Esophagus muscularis mucosa (tissue), 4 donors: ENCODE measurements around the gene HIPK4.

Experiments
- EP300 ChIP-seq: sonication (generic); formaldehyde crosslinking; IDR thresholded peaks from one replicate; pipeline ENCODE4 v1.6.1; 2017; ENCODE audit warnings: antibody characterized with exemption
- POLR2A ChIP-seq: fragments of 450-650 bp; IDR thresholded peaks from one replicate; pipeline ENCODE4 v1.6.1; 2017; ENCODE audit warnings: antibody characterized with exemption, moderate library complexity, mild to moderate bottlenecking, low read depth
- POLR2AphosphoS5 ChIP-seq, 2 donors: sonication (generic); formaldehyde crosslinking; IDR thresholded peaks; one replicate each; pipeline ENCODE4 v1.6.1; 2017; ENCODE audit warnings: antibody characterized with exemption in 2 of 2
- TF ChIP-seq, protein P1 (sequence below), 3 experiments: fragments of 200-600 bp in 2 of 3; fragments of 450-650 bp in 1 of 3; sonication (generic) in 2 of 3; IDR thresholded peaks; one replicate each; pipeline ENCODE4 v1.5.1; 2017 to 2019; ENCODE audit warnings: antibody characterized with exemption in 3 of 3, mild to moderate bottlenecking in 2 of 3, moderate library complexity in 1 of 3

DNA sequence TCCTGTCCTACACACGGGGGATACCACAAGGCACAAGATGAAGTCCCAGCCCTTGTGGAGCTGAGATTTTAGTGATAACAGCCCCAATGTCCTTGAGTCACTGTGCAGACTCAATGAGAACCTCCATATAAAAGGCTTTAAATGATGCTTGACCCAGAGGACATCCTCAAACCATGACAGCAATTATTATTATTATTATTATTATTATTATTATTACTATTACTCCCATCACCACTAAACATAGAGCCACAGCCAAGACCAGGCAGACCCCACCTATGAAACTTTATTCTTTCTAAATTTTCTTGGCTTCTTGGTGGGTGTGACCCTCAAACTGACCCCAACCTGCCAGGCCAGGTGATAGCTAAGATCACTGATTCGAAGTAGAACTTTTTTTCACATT lies 52.9 kb downstream of the HIPK4 start:
- TF ChIP-seq, protein P1, sequence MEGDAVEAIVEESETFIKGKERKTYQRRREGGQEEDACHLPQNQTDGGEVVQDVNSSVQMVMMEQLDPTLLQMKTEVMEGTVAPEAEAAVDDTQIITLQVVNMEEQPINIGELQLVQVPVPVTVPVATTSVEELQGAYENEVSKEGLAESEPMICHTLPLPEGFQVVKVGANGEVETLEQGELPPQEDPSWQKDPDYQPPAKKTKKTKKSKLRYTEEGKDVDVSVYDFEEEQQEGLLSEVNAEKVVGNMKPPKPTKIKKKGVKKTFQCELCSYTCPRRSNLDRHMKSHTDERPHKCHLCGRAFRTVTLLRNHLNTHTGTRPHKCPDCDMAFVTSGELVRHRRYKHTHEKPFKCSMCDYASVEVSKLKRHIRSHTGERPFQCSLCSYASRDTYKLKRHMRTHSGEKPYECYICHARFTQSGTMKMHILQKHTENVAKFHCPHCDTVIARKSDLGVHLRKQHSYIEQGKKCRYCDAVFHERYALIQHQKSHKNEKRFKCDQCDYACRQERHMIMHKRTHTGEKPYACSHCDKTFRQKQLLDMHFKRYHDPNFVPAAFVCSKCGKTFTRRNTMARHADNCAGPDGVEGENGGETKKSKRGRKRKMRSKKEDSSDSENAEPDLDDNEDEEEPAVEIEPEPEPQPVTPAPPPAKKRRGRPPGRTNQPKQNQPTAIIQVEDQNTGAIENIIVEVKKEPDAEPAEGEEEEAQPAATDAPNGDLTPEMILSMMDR (IDR thresholded peaks at IDR 0.05), result no peak
- TF ChIP-seq EP300 (no peak), POLR2AphosphoS5 (IDR thresholded peaks at IDR 0.05) (no peak), POLR2A (no peak)
